GM23338 (cell line): ENCODE measurements around the gene CNTNAP5. TPM values are rescaled to one million over a fixed set of nuclear protein-coding genes. Genes with fewer than 3 reads are reported as not detected.
A peak's percentile ranks its signal among the peaks of the same experiment; 100 is the strongest.

Experiments used
- ATAC-seq: fragments of 200-7000 bp; cut with Tn5 transposase; 3 replicates; pipeline ENCODE4 v1.9.1; 2020
- DNase-seq: peaks from one replicate; pipeline ENCODE4 v3.0.0-alpha.2; 2015; ENCODE audit warnings: low spot score
- H2AFZ ChIP-seq: fragments of 200-600 bp; sonication (generic); 2 replicates; pipeline ENCODE4 v1.8.0; 2016; ENCODE audit warnings: antibody characterized with exemption, mild to moderate bottlenecking, moderate library complexity
- H3F3A ChIP-seq: fragments of 200-600 bp; sonication (generic); replicated peaks from 2 replicates; pipeline ENCODE4 v1.8.0; 2017; ENCODE audit warnings: antibody characterized with exemption, mixed run types, low read depth
- H3K27ac ChIP-seq: fragments of 200-600 bp; sonication (generic); 2 replicates; pipeline ENCODE4 v1.6.1; 2016; ENCODE audit warnings: low read depth
- H3K27me3 ChIP-seq: fragments of 200-600 bp; sonication (generic); 2 replicates; pipeline ENCODE4 v1.8.0; 2016; ENCODE audit warnings: mild to moderate bottlenecking, mixed run types, moderate library complexity; ENCODE audit not compliant: insufficient read depth
- H3K36me3 ChIP-seq: fragments of 200-600 bp; sonication (generic); 2 replicates; pipeline ENCODE4 v1.8.0; 2016; ENCODE audit warnings: mild to moderate bottlenecking; ENCODE audit not compliant: insufficient read depth
- H3K4me1 ChIP-seq: fragments of 200-600 bp; sonication (generic); 2 replicates; pipeline ENCODE4 v1.8.0; 2016; ENCODE audit warnings: mild to moderate bottlenecking, moderate library complexity; ENCODE audit not compliant: insufficient read depth
- H3K4me2 ChIP-seq: fragments of 200-600 bp; sonication (generic); 2 replicates; pipeline ENCODE4 v1.7.1; 2017; ENCODE audit warnings: mixed run types
- H3K4me3 ChIP-seq: fragments of 200-600 bp; sonication (generic); 2 replicates; pipeline ENCODE4 v1.6.1; 2016; ENCODE audit warnings: mixed run types
- H3K79me2 ChIP-seq: fragments of 200-600 bp; sonication (generic); replicated peaks from 2 replicates; pipeline ENCODE4 v1.8.0; 2017; ENCODE audit warnings: mild to moderate bottlenecking; ENCODE audit not compliant: insufficient read depth
- H3K9me2 ChIP-seq: fragments of 200-600 bp; sonication (generic); 2 replicates; pipeline ENCODE4 v1.8.0; 2017; ENCODE audit not compliant: insufficient read depth
- H4K20me1 ChIP-seq: fragments of 200-600 bp; sonication (generic); replicated peaks from 2 replicates; pipeline ENCODE4 v1.8.0; 2017; ENCODE audit warnings: mild to moderate bottlenecking; ENCODE audit not compliant: insufficient read depth
- H3K27ac Mint-ChIP-seq: 2 replicates; pipeline ENCODE4 v1.8.0; 2020; ENCODE audit warnings: inconsistent platforms, mild to moderate bottlenecking, moderate library complexity, mixed read lengths
- H3K27me3 Mint-ChIP-seq: 3 replicates; pipeline ENCODE4 v1.8.0; 2022; ENCODE audit warnings: low read depth, mild to moderate bottlenecking, moderate library complexity, mixed read lengths, inconsistent platforms; ENCODE audit not compliant: insufficient read depth, poor library complexity
- H3K36me3 Mint-ChIP-seq: 3 replicates; pipeline ENCODE4 v1.8.0; 2021; ENCODE audit warnings: low read depth, mild to moderate bottlenecking, inconsistent platforms, moderate library complexity, mixed read lengths
- H3K4me1 Mint-ChIP-seq: 3 replicates; pipeline ENCODE4 v1.8.0; 2020; ENCODE audit warnings: mild to moderate bottlenecking, inconsistent platforms, mixed read lengths
- H3K4me3 Mint-ChIP-seq: 3 replicates; pipeline ENCODE4 v1.8.0; 2021; ENCODE audit warnings: moderate library complexity, mild to moderate bottlenecking, inconsistent platforms, mixed read lengths
- H3K9me3 Mint-ChIP-seq: 3 replicates; pipeline ENCODE4 v1.8.0; 2020; ENCODE audit warnings: moderate library complexity, mild to moderate bottlenecking, inconsistent platforms, mixed read lengths
- CREB1 ChIP-seq: fragments of 250-450 bp; sonication (Bioruptor Pico); IDR thresholded peaks from 2 replicates; pipeline ENCODE4 v1.5.0; 2020; ENCODE audit warnings: low read depth, mild to moderate bottlenecking, moderate library complexity
- EZH2 ChIP-seq: fragments of 200-600 bp; sonication (generic); IDR thresholded peaks from one replicate; pipeline ENCODE4 v1.8.0; 2017; ENCODE audit warnings: antibody characterized with exemption, mild to moderate bottlenecking, low read depth; ENCODE audit not compliant: unreplicated experiment
- EZH2phosphoT487 ChIP-seq: fragments of 200-600 bp; sonication (generic); IDR thresholded peaks from one replicate; pipeline ENCODE4 v1.8.1; 2018; ENCODE audit warnings: antibody characterized with exemption; ENCODE audit not compliant: unreplicated experiment
- JUNB ChIP-seq: IDR thresholded peaks from one replicate; pipeline ENCODE4 v1.6.1; 2016; ENCODE audit warnings: antibody characterized with exemption; ENCODE audit not compliant: unreplicated experiment
- NANOG ChIP-seq: IDR thresholded peaks from 2 replicates; pipeline ENCODE4 v1.6.1; 2016; ENCODE audit warnings: antibody characterized with exemption, borderline replicate concordance
- POLR2AphosphoS5 ChIP-seq: IDR thresholded peaks from 2 replicates; pipeline ENCODE4 v1.6.1; 2016; ENCODE audit warnings: antibody characterized with exemption, low read depth
- STAT1 ChIP-seq: IDR thresholded peaks from one replicate; pipeline ENCODE4 v1.6.1; 2016; ENCODE audit warnings: antibody characterized with exemption; ENCODE audit not compliant: unreplicated experiment
- ZNF114 ChIP-seq: fragments of 250-450 bp; sonication (Bioruptor Pico); IDR thresholded peaks from 2 replicates; pipeline ENCODE4 v1.5.0; 2020; ENCODE audit warnings: mild to moderate bottlenecking, moderate library complexity
- ZNF331 ChIP-seq: fragments of 250-450 bp; sonication (Bioruptor Pico); IDR thresholded peaks from 2 replicates; pipeline ENCODE4 v1.5.0; 2020; ENCODE audit warnings: low read depth, mild to moderate bottlenecking, moderate library complexity
- polyA plus RNA-seq: library from polyadenylated mRNA; unstranded; fragments of >200 nt; fragmentation: Nextera tagmentation; extraction: Ambion mirVana; gene quantifications from 2 replicates; pipeline ENCODE4 v1.2.1, GENCODE V29; 2016
- total RNA-seq: library from RNA; depleted of rRNA; stranded (reverse); fragments of >200 nt; shearing (Covaris generic); gene quantifications from 2 replicates; pipeline ENCODE4 v1.2.3, GENCODE V29; 2014
- TF ChIP-seq, protein P1 (sequence below): IDR thresholded peaks from one replicate; pipeline ENCODE4 v1.6.1; 2018; ENCODE audit warnings: antibody characterized with exemption; ENCODE audit not compliant: unreplicated experiment
- TF ChIP-seq, protein P2 (sequence below): IDR thresholded peaks from 2 replicates; pipeline ENCODE4 v1.6.1; 2016; ENCODE audit warnings: antibody characterized with exemption
- TF ChIP-seq, protein P3 (sequence below), 2 experiments: fragments of 200-600 bp in 1 of 2; sonication (generic) in 1 of 2; conservative IDR thresholded peaks; 2 replicates each; pipeline versions ENCODE4 v1.5.1 to v1.6.1; 2016 to 2017; ENCODE audit warnings: antibody characterized with exemption in 2 of 2, low read depth in 2 of 2, mild to moderate bottlenecking in 2 of 2, moderate library complexity in 1 of 2
- TF ChIP-seq, protein P4 (sequence below): fragments of 250-450 bp; sonication (Bioruptor Pico); IDR thresholded peaks from 2 replicates; pipeline ENCODE4 v1.5.0; 2020; ENCODE audit warnings: mild to moderate bottlenecking, moderate library complexity

CNTNAP5 gene
- total and polyA plus RNA-seq, 2 experiments from 2014 or later = 0.49 to 0.50 TPM

GRCh38 chr2:124180635-124181034 is 155.5 kb downstream of the CNTNAP5 start:
- Mint-ChIP-seq H3K4me3 (no peak overlapping the region), H3K36me3 (no peaks in the 10 kb centered on the region), H3K27ac (no peak overlapping the region), H3K27me3 (peaks cover 4% of the 10 kb centered on the region), H3K9me3 (no peaks in the 10 kb centered on the region), H3K4me1 (peaks cover 11% of the 10 kb centered on the region)
- no peak overlapping the region for H2AFZ ChIP-seq
- no peaks in the 10 kb centered on the region for H4K20me1 ChIP-seq
- no peak overlapping the region for H3K4me2 ChIP-seq
- TF ChIP-seq JUNB (no peak), POLR2AphosphoS5 (no peak), CREB1 (CRISPR knock-in tag) (no peak), ZNF331 (CRISPR knock-in tag) (no peak), NANOG (no peak), ZNF114 (CRISPR knock-in tag) (no peak), STAT1 (no peak), EZH2 (no peak), EZH2phosphoT487 (no peak)
- TF ChIP-seq, protein P1, sequence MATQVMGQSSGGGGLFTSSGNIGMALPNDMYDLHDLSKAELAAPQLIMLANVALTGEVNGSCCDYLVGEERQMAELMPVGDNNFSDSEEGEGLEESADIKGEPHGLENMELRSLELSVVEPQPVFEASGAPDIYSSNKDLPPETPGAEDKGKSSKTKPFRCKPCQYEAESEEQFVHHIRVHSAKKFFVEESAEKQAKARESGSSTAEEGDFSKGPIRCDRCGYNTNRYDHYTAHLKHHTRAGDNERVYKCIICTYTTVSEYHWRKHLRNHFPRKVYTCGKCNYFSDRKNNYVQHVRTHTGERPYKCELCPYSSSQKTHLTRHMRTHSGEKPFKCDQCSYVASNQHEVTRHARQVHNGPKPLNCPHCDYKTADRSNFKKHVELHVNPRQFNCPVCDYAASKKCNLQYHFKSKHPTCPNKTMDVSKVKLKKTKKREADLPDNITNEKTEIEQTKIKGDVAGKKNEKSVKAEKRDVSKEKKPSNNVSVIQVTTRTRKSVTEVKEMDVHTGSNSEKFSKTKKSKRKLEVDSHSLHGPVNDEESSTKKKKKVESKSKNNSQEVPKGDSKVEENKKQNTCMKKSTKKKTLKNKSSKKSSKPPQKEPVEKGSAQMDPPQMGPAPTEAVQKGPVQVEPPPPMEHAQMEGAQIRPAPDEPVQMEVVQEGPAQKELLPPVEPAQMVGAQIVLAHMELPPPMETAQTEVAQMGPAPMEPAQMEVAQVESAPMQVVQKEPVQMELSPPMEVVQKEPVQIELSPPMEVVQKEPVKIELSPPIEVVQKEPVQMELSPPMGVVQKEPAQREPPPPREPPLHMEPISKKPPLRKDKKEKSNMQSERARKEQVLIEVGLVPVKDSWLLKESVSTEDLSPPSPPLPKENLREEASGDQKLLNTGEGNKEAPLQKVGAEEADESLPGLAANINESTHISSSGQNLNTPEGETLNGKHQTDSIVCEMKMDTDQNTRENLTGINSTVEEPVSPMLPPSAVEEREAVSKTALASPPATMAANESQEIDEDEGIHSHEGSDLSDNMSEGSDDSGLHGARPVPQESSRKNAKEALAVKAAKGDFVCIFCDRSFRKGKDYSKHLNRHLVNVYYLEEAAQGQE = no peak
- TF ChIP-seq, protein P2, sequence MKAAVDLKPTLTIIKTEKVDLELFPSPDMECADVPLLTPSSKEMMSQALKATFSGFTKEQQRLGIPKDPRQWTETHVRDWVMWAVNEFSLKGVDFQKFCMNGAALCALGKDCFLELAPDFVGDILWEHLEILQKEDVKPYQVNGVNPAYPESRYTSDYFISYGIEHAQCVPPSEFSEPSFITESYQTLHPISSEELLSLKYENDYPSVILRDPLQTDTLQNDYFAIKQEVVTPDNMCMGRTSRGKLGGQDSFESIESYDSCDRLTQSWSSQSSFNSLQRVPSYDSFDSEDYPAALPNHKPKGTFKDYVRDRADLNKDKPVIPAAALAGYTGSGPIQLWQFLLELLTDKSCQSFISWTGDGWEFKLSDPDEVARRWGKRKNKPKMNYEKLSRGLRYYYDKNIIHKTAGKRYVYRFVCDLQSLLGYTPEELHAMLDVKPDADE = no peak
- TF ChIP-seq, protein P3, sequence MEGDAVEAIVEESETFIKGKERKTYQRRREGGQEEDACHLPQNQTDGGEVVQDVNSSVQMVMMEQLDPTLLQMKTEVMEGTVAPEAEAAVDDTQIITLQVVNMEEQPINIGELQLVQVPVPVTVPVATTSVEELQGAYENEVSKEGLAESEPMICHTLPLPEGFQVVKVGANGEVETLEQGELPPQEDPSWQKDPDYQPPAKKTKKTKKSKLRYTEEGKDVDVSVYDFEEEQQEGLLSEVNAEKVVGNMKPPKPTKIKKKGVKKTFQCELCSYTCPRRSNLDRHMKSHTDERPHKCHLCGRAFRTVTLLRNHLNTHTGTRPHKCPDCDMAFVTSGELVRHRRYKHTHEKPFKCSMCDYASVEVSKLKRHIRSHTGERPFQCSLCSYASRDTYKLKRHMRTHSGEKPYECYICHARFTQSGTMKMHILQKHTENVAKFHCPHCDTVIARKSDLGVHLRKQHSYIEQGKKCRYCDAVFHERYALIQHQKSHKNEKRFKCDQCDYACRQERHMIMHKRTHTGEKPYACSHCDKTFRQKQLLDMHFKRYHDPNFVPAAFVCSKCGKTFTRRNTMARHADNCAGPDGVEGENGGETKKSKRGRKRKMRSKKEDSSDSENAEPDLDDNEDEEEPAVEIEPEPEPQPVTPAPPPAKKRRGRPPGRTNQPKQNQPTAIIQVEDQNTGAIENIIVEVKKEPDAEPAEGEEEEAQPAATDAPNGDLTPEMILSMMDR (conservative IDR thresholded peaks at IDR 0.05; ENCODE audit: low read depth in 2 of 2) = no peak
- TF ChIP-seq, protein P4, sequence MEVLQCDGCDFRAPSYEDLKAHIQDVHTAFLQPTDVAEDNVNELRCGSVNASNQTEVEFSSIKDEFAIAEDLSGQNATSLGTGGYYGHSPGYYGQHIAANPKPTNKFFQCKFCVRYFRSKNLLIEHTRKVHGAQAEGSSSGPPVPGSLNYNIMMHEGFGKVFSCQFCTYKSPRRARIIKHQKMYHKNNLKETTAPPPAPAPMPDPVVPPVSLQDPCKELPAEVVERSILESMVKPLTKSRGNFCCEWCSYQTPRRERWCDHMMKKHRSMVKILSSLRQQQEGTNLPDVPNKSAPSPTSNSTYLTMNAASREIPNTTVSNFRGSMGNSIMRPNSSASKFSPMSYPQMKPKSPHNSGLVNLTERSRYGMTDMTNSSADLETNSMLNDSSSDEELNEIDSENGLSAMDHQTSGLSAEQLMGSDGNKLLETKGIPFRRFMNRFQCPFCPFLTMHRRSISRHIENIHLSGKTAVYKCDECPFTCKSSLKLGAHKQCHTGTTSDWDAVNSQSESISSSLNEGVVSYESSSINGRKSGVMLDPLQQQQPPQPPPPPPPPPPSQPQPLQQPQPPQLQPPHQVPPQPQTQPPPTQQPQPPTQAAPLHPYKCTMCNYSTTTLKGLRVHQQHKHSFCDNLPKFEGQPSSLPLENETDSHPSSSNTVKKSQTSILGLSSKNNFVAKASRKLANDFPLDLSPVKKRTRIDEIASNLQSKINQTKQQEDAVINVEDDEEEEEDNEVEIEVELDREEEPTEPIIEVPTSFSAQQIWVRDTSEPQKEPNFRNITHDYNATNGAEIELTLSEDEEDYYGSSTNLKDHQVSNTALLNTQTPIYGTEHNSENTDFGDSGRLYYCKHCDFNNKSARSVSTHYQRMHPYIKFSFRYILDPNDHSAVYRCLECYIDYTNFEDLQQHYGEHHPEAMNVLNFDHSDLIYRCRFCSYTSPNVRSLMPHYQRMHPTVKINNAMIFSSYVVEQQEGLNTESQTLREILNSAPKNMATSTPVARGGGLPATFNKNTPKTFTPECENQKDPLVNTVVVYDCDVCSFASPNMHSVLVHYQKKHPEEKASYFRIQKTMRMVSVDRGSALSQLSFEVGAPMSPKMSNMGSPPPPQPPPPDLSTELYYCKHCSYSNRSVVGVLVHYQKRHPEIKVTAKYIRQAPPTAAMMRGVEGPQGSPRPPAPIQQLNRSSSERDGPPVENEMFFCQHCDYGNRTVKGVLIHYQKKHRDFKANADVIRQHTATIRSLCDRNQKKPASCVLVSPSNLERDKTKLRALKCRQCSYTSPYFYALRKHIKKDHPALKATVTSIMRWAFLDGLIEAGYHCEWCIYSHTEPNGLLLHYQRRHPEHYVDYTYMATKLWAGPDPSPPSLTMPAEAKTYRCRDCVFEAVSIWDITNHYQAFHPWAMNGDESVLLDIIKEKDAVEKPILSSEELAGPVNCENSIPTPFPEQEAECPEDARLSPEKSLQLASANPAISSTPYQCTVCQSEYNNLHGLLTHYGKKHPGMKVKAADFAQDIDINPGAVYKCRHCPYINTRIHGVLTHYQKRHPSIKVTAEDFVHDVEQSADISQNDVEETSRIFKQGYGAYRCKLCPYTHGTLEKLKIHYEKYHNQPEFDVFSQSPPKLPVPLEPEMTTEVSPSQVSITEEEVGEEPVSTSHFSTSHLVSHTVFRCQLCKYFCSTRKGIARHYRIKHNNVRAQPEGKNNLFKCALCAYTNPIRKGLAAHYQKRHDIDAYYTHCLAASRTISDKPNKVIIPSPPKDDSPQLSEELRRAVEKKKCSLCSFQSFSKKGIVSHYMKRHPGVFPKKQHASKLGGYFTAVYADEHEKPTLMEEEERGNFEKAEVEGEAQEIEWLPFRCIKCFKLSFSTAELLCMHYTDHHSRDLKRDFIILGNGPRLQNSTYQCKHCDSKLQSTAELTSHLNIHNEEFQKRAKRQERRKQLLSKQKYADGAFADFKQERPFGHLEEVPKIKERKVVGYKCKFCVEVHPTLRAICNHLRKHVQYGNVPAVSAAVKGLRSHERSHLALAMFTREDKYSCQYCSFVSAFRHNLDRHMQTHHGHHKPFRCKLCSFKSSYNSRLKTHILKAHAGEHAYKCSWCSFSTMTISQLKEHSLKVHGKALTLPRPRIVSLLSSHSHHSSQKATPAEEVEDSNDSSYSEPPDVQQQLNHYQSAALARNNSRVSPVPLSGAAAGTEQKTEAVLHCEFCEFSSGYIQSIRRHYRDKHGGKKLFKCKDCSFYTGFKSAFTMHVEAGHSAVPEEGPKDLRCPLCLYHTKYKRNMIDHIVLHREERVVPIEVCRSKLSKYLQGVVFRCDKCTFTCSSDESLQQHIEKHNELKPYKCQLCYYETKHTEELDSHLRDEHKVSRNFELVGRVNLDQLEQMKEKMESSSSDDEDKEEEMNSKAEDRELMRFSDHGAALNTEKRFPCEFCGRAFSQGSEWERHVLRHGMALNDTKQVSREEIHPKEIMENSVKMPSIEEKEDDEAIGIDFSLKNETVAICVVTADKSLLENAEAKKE (CRISPR knock-in tag) = no peak
- H3K4me3 ChIP-seq = no peak overlapping the region
- no peaks in the 10 kb centered on the region for H3K79me2 ChIP-seq
- H3K27ac ChIP-seq = no peak overlapping the region
- H3K4me1 ChIP-seq = peaks cover 8% of the 10 kb centered on the region; the same call in 1 of the 2 replicates
- H3K36me3 ChIP-seq = no peaks in the 10 kb centered on the region
- peak; percentile 6 for DNase-seq
- no peak for ATAC-seq
- no peaks in the 10 kb centered on the region for H3K27me3 ChIP-seq
- no peaks in the 10 kb centered on the region for H3F3A ChIP-seq
- no peaks in the 10 kb centered on the region; the same call in 1 of the 2 replicates for H3K9me2 ChIP-seq
